ENCODE results near the gene TAS1R3. TPM values are rescaled to one million over a fixed set of nuclear protein-coding genes. Genes with fewer than 3 reads are reported as not detected.

The TAS1R3 gene
- total RNA-seq, 2 experiments from 2014 or later = 0.99 to 1.1 TPM

DNA sequence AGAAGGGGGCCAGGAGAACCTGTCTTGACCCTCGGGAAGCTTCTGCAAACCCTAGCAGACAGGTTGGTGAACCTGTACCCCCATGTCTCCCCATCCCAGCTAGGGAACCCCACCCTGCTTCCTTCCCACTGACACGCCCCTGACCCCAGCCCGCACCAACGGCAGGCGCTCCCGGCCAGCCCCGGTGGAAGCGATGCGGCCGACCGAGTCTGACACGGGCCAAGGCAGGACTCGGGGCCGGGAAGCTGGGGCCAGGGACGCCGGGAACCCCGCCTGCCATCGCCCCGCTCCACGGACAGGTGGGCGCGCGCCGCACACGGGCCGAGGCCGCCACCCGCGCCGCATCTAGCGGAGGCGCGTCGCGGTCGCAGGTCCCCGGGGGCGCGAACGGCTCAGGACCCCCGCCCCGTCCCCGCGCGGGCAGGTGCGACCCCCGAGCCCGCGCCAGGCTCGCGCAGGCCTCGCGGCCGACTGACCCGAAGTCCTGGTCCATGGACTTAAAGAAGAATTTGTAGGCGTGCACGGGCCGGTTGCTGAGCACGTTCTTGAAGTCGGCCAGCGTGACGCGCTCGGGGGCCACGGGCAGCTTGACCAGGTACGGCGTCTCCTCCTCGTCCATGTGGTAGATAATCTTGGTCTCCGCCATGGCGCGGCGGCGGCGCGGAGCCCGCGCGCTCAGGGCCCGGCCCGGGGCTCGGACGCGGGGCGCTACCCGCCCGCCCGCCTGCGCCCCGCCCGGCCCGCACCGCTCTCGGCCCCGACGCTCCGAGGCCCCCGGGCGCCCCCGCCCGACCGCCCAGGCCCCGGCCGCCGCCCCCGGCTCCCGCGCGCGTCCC lies 17.6 kb downstream of the TAS1R3 start:
- peak overlapping the region; percentile 80 for H3K4me2 ChIP-seq (ENCODE audit: low read length)
- BruUV-seq (replicated peaks) = no TSS peak
- no peaks in the 10 kb centered on the region for H3K9me2 ChIP-seq (ENCODE audit: insufficient read depth, low read length)
- H3K4me1 ChIP-seq (ENCODE audit: insufficient read depth, low read length, poor library complexity, severe bottlenecking) = peaks cover 31% of the 10 kb centered on the region
- no peaks in the 10 kb centered on the region for H3K36me3 ChIP-seq (ENCODE audit: insufficient read depth, low read length)
- H3K27ac ChIP-seq (ENCODE audit: low read depth, low read length, poor library complexity, severe bottlenecking) = no peak overlapping the region
- H2AFZ ChIP-seq (ENCODE audit: low read length) = no peak overlapping the region
- TF ChIP-seq, protein P1, sequence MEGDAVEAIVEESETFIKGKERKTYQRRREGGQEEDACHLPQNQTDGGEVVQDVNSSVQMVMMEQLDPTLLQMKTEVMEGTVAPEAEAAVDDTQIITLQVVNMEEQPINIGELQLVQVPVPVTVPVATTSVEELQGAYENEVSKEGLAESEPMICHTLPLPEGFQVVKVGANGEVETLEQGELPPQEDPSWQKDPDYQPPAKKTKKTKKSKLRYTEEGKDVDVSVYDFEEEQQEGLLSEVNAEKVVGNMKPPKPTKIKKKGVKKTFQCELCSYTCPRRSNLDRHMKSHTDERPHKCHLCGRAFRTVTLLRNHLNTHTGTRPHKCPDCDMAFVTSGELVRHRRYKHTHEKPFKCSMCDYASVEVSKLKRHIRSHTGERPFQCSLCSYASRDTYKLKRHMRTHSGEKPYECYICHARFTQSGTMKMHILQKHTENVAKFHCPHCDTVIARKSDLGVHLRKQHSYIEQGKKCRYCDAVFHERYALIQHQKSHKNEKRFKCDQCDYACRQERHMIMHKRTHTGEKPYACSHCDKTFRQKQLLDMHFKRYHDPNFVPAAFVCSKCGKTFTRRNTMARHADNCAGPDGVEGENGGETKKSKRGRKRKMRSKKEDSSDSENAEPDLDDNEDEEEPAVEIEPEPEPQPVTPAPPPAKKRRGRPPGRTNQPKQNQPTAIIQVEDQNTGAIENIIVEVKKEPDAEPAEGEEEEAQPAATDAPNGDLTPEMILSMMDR (conservative IDR thresholded peaks at IDR 0.05; ENCODE audit: low read length) = no peak
- no peak for TF ChIP-seq EZH2phosphoT487 (IDR thresholded peaks at IDR 0.05; ENCODE audit: borderline replicate concordance, low read depth, low read length)
- peak overlapping the region; percentile 74 for H3K4me3 ChIP-seq (ENCODE audit: low read depth, low read length, poor library complexity, severe bottlenecking)
- intact Hi-C loops (cut with micrococcal nuclease; ENCODE audit: unreplicated experiment) = loop anchor here (1.0 to 5.0 kb wide), 3 partner anchors 24 to 114 kb away; partner anchors contain the start of gene PUSL1
- H3K9me3 ChIP-seq (ENCODE audit: low read length) = no peaks in the 10 kb centered on the region
- ChIA-PET CTCF (ENCODE audit: unreplicated experiment) (interaction anchor here (0.6 kb wide), 1 partner anchor 240 kb away, joined by 5 read pairs; no protein-coding TSS in a partner anchor), POLR2A (no interaction called here)
- H4K20me1 ChIP-seq (ENCODE audit: insufficient read depth, low read length) = no peaks in the 10 kb centered on the region; the same call in 1 of the 2 replicates
- no peaks in the 10 kb centered on the region for H3K79me2 ChIP-seq (ENCODE audit: insufficient read depth, low read depth, low read length)
- no peak for DNase-seq (ENCODE audit: low spot score)

DNA sequence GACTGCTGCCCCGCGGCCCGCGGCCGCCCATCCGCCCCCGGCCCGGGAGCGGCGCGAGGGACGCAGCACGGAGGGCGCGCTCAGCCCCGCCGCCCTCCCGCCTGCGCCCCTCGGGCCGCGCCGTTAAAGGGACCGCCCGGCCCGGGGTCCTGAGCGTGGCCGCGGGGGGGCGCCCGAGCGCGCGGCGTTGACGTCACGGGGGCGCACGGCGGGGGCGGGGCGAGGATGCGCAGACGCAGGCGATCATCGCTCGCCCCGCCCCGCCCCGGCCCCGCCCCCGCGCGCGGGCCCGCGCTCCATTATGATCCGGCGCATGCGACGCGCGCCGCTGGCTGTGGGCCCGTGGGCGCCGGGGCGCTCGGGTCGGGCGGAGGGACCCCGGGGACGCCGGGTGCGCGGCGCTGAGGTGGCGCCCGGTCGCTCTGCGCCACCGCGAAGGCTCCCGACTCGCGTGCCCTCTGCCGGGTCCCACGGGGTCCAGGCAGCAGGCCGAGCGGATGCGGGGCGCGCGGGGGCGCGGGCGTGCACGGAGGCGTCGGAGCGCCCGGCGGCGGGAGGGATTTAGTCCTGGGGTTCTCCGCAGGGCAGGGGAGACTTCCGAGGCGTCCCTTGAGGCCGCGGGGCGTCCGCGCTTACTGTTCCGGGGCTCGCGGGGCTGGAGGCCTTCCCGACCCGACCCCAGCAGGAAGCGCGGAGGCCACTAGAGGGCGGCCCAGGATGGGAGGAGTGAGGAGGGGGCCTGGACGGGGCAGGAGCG lies 18.4 kb downstream of the TAS1R3 start, which contains the start of gene DVL1:
Gene DVL1, minus strand, starts transcription at position 163 of the 757 bp plus-strand sequence. CDS start 353 bp downstream, outside the sequence.
- H3K4me1 ChIP-seq (ENCODE audit: insufficient read depth, low read length, poor library complexity, severe bottlenecking) = peaks cover 31% of the 10 kb centered on the region
- DNase-seq (ENCODE audit: low spot score) = peak; percentile 80
- BruUV-seq (replicated peaks) = no TSS peak
- no peaks in the 10 kb centered on the region for H3K9me3 ChIP-seq (ENCODE audit: low read length)
- H3K27ac ChIP-seq (ENCODE audit: low read depth, low read length, poor library complexity, severe bottlenecking) = peak within 1 kb of the TSS; percentile 64
- TF ChIP-seq, protein P1 (conservative IDR thresholded peaks at IDR 0.05; ENCODE audit: low read length) = peak; percentile 60
- no peak for TF ChIP-seq EZH2phosphoT487 (IDR thresholded peaks at IDR 0.05; ENCODE audit: borderline replicate concordance, low read depth, low read length)
- H3K4me2 ChIP-seq (ENCODE audit: low read length) = peak within 1 kb of the TSS; percentile 80
- ChIA-PET CTCF (ENCODE audit: unreplicated experiment) (interaction anchor here (0.6 kb wide), 1 partner anchor 240 kb away, joined by 5 read pairs; no protein-coding TSS in a partner anchor), POLR2A (no interaction called here)
- H3K4me3 ChIP-seq (ENCODE audit: low read depth, low read length, poor library complexity, severe bottlenecking) = peak within 1 kb of the TSS; percentile 78
- H3K79me2 ChIP-seq (ENCODE audit: insufficient read depth, low read depth, low read length) = no peaks in the 10 kb centered on the region
- 0 out of 2 replicates have a peak within 1 kb of the TSS, but pooled peaks have one; percentile 45 for H2AFZ ChIP-seq (ENCODE audit: low read length)
- H4K20me1 ChIP-seq (ENCODE audit: insufficient read depth, low read length) = no peaks in the 10 kb centered on the region
- intact Hi-C loops (cut with micrococcal nuclease; ENCODE audit: unreplicated experiment) = loop anchor here (1.0 to 5.0 kb wide), 3 partner anchors 23 to 113 kb away; partner anchors contain the start of gene PUSL1
- no peaks in the 10 kb centered on the region for H3K9me2 ChIP-seq (ENCODE audit: insufficient read depth, low read length)
- H3K36me3 ChIP-seq (ENCODE audit: insufficient read depth, low read length) = no peaks in the 10 kb centered on the region

Data from OCI-LY7 (cell line).